GM21528 (cell line): ENCODE results near the gene HIGD1A.
"Not testable (repeated sequence)": the region's sequence is repeated elsewhere in the genome, so short reads cannot be mapped to it uniquely, and the experiment has no call there.

Experiments
- ATAC-seq: cut with Tn5 transposase; IDR thresholded peaks from one replicate; pipeline ENCODE4 v1.9.1; 2021; ENCODE audit warnings: mild to moderate bottlenecking, moderate library complexity; ENCODE audit not compliant: unreplicated experiment, low FRiP score

The HIGD1A gene

DNA sequence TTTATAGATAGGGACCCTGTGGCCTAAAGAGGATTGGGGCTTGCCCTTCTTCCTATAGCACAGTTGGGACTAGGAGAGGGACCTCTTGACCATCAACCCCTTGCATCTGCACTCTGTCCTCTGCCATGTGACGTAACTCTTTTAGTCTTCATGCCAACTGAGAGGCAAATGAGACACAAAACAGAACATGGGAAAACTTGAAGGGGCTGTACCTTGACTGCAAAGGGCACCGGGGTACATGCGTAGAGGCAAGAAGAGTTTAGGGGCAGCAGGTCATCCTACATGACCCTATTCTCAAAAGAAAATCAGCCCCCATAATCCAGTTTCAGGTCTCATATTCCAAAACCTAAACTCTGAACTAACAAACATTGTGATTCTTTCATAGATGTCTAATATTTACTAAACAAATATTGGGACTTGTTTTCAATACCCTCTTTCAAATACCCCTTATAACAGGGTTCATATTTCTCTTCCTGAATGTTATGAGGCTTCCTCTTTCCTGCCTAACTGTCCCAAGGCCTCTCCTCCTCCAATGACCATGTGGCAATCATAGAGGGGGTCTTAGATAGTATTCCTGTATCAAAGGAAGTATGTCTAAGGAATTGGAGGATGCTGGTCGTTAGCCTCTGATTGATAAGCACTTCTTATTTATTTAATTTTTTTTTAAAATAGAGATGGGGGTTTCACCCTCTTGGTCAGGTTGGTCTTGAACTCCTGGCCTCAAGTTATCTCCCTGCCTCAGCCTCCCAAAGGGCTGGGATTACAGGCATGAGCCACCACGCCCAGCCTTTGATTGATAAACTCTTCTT, 25.5 kb upstream of the HIGD1A start:
- ATAC-seq, result no peak

- no peak for ATAC-seq
Measured at GRCh38 chr3:42829083-42829627, 24.9 kb upstream of the HIGD1A start.

- no peak for ATAC-seq
Measured at GRCh38 chr3:42827654-42828053, 23.4 kb upstream of the HIGD1A start.

GRCh38 chr3:42827023-42827422, 22.7 kb upstream of the HIGD1A start:
- ATAC-seq, result no peak

GRCh38 chr3:42826141-42826540, 21.9 kb upstream of the HIGD1A start:
- no peak for ATAC-seq

DNA sequence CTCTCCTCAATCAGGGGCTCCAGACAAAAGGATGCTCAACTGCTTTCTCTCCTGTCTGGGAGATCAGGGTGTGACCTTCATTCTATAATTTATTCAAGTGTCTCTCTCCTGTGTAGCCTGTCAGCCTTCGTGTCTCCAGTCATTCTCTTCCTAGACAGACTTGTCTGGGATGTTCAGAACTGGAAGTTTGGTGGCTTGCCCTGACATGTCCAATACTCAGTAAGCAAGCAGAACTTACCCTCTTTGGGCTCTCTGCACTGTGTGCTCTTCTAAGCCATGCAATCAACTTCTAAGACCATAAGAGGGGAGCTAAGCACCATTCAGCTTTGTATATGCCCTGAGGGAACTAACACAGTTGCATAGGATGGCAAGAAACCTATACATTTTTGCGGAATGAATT, 19.1 kb upstream of the HIGD1A start:
- ATAC-seq, result no peak

DNA sequence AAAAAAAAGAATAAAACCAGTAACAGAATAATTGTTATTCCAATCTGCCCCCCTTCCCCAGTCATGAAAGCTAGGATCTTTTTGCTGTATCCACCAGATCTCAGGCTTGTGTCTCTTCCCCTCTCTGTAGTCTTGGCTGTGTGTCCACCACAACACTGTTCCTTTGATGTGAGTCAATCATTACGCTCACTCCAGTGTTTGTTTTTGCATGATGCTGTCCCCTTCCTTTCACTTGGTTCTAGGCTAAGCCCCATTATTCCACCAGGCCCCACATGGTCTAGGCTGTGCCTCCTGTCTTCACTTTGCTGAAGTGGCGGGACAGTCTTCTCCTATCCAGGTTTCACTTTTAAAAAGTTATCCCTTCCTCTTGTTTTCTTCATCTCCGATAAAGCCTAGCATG, 18.5 kb upstream of the HIGD1A start:
- ATAC-seq, result no peak

DNA sequence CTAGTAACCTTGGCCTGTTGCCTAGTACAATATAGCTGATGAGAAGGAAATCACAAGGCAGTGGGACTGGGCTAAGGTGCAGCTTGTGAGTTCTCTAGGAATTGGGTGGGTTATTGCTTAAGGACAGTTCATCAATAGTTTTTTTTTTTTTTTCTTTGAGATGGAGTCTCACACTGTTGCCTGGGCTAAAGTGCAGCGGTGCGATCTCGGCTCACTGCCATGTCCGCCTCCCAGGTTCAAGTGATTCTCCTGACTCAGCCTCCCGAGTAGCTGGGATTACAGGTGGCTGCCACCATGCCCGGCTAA, 16.4 kb upstream of the HIGD1A start:
- no peak for ATAC-seq

GRCh38 chr3:42819351-42819965, 15.2 kb upstream of the HIGD1A start:
- no peak for ATAC-seq

DNA sequence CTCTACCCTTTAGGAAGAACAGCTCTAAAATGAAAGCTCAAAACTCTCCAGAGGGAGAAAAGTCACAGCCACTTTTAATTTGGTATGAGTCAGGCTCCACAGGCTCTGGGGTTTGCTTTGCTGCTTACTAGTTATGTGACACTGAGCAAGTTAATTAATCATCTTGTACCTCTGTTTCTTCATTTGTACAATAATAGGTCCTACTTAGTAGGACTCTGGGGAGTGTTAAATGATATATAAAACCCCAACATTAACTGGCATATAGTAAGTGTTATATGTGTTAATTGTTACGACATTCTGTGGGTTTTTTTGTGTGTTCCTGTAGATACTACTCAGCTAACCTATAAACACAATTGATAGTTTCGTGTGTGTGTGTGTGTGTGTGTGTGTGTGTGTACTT, 11.5 kb upstream of the HIGD1A start:
- ATAC-seq, result no peak

DNA sequence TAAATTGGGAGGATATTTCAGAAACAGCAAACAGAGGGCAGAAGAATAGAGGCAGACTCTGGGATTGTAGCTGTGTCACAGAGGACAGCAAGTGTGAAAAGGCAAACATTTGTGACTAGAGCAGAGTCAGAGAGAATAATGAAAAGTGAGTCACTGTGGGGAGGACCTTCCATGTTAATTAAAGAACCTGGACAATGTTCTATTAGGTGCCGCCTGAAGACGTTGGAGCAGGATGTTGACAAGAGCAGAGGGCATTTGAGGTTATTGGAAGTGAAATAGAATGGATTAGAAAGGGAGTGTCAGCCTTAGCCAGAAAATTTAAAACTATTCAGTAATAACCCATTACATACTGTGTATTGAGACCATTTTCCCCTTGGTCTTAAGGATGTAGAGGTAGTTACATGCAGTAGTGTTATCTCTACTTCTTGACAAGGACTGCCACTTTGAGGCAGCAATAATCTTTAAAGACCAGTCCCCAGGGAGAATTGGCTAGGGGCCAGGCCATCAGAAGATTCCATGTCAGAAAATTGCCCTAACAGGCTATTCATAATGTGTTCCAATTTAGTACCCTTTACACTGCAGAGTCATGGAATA, 10.7 kb upstream of the HIGD1A start:
- ATAC-seq, result no peak

DNA sequence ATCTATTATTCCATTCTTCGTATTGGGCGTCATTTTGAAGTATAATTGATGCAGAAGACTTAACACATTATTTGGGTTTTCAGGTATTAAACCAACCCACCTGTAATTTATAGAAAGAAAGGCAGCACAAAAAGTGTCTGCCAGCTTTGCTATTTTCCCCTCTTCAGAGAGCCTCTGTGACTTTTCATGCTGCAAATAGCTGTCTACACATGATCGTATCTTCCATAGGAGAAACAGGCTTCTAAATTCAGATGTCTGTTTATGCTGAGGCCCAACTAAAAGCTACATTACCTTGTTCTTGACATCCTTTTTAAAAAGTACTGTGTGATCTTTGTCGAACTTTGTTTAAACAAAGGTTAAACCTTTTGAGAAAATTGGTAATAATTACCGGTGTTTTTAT, 10.0 kb upstream of the HIGD1A start:
- ATAC-seq, result no peak

DNA sequence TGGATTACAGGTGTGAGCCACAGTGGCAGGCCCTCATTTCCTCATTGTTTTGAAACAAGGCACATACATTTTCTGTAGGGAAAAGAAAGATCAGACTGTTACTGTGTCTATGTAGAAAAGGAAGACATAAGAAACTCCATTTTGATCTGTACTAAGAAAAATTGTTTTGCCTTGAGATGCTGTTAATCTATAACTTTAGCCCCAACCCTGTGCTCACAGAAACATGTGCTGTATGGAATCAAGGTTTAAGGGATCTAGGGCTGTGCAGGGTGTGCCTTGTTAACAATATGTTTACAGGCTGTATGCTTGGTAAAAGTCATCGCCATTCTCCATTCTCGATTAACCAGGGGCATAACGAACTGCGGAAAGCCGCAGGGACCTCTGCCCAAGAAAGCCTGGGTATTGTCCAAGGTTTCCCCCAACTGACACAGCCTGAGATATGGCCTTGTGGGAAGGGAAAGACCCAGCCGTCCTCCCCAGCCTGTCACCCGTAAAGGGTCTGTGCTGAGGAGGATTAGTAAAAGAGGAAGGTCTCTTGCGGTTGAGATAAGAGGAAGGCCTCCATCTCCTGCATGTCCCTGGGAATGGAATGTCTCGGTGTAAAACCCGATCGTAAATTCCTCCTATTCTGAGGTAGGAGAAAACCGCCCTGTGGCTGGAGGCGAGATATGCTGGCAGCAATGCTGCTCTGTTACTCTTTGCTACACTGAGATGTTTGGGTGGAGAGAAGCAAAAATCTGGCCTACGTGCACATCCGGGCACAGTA, 7.0 kb upstream of the HIGD1A start:
- ATAC-seq, result not testable (repeated sequence)

GRCh38 chr3:42810706-42811105, 6.4 kb upstream of the HIGD1A start:
- ATAC-seq, result not testable (repeated sequence)

DNA sequence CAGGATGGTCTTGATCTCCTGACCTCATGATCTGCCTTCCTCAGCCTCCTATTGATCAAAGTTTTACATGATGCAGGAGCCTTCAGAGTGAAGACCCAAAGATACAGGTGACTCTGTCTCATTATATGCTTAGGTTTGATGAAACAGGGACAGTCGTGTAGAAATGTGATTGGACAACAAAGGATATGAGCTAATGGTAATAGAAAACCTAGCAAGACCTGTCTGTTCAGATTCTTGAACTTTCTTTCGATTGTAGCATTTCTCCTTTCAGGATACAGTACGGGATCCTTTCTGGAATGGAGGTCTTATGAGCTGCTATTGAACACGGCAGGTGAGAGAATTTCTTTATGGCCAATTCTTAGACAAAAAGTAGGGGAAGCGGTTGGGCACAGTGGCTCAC, 4.9 kb upstream of the HIGD1A start, which contains the start of gene ACKR2:
ACKR2 (plus strand) TSS at position 244 of the 400 bp plus-strand sequence. CDS start 55,058 bp downstream, outside the sequence.
- ATAC-seq, result no peak

GRCh38 chr3:42807929-42808328, 3.6 kb upstream of the HIGD1A start:
- ATAC-seq, result no peak

DNA sequence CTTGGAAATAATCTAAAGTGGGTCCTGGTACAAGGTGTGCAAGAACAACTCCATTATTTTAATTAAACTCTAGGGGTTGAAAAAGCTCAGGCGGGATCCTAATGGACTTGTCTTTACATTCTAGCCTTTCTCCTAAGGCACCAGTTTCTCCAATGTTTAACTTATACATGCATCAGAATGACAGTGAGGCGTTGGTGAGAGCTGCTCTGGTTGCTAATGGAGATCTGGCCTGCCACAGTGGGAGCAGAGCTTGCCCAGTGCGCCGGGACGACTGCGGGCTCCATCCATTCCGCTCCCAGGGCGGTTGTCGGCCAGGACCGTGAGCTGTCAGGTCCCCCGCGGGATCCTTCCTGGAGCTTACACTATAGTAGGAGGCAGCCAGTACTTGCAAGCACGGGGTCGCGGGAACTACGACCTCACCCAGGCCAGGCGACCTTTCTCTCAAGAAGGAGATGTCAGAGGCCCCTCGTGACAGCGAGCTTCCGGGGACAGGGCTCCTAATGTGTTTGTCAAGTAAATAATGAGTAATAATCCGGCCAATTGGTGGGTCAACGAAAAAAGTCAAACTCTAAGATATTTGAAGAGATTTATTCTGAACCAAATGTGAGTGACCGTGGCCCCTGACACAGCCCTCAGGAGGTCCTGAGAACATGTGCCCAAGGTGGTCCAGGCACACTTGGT, 991 bp upstream of the HIGD1A start:
- no peak for ATAC-seq

- ATAC-seq, result no peak
Measured at GRCh38 chr3:42804831-42805132, 492 bp upstream of the HIGD1A start.

- ATAC-seq, result peak; percentile 24
Measured at GRCh38 chr3:42803414-42804105, 730 bp downstream of the HIGD1A start.

GRCh38 chr3:42802876-42803413, 1.3 kb downstream of the HIGD1A start:
- no peak for ATAC-seq
